ENCODE results near the gene SNRPD1.

Gene SNRPD1

DNA sequence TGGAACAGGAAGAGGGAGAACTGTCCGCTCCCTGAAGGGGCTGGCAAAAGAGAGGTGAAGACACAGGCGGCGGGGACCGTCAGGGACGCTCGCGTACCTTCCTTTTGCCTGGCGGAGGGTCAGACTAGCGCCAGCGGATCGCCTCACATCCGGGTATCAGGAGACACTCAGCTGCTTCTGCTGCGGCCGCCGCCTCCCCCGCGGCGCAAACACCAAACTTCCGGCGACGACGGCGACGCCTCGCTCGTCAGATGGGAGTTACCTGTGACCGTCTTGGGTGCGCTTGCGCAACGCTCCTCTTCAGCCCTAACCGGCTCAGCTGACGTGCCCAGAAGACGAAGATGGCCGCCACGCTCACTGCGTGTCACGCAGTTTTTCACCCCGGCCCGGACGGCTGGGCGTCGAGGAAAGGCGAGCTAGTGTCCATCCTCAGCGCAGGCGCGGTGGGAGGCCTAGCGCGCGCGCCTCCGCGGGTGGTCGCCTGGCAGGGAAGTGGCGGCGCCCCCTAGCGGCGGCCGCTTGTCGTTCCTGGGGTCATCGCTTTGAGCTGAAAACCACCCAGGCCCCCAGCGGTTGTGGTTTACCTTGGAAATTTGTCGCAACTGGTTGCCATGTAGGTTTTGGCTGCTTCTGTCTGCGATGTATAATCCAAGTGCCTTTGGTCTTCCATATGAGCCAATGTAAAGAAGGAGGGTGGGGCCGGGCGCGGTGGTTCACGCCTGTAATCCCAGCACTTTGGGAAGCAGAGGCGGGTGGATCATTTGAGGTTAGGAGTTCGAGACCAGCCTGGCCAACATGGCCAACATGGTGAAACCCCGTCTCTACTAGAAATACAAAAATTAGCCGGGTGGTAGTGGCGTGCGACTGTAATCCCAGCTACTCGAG lies 11.3 kb upstream of the SNRPD1 start, which contains the start of gene ESCO1 (continued):
- TF ChIP-seq ZBTB11 (tag by site-specific recombination; conservative IDR thresholded peaks at IDR 0.05; ENCODE audit: low read depth) (peak; percentile 90), BCL11A (tag by site-specific recombination; IDR thresholded peaks at IDR 0.05; ENCODE audit: low read depth) (peak; percentile 77; the same call in 1 of the 2 replicates), ZNF114 (tag by site-specific recombination; IDR thresholded peaks at IDR 0.05) (no peak), ZFP41 (tag by site-specific recombination; IDR thresholded peaks at IDR 0.05; ENCODE audit: borderline replicate concordance) (no peak), ZNF830 (tag by site-specific recombination; IDR thresholded peaks at IDR 0.05; ENCODE audit: low read depth) (no peak), ZNF350 (tag by site-specific recombination; IDR thresholded peaks at IDR 0.05) (no peak), ZNF26 (tag by site-specific recombination; IDR thresholded peaks at IDR 0.05) (no peak), SCRT2 (tag by site-specific recombination; IDR thresholded peaks at IDR 0.05) (peak; percentile 67), ZNF549 (tag by site-specific recombination; IDR thresholded peaks at IDR 0.05) (no peak), PRDM1 (tag by site-specific recombination; IDR thresholded peaks at IDR 0.05) (no peak), ZNF707 (tag by site-specific recombination; IDR thresholded peaks at IDR 0.05) (no peak), KLF8 (tag by site-specific recombination; IDR thresholded peaks at IDR 0.05) (no peak; the same call in 1 of the 2 replicates), ZNF174 (tag by site-specific recombination; IDR thresholded peaks at IDR 0.05) (no peak), ZNF701 (tag by site-specific recombination; IDR thresholded peaks at IDR 0.05) (no peak), ZNF76 (tag by site-specific recombination; IDR thresholded peaks at IDR 0.05; ENCODE audit: borderline replicate concordance, low read depth) (peak; percentile 35; the same call in 1 of the 2 replicates), ZNF37A (tag by site-specific recombination; IDR thresholded peaks at IDR 0.05) (no peak), ZNF280C (tag by site-specific recombination; IDR thresholded peaks at IDR 0.05) (no peak), ZNF654 (tag by site-specific recombination; IDR thresholded peaks at IDR 0.05; ENCODE audit: low read depth) (no peak), ZNF544 (tag by site-specific recombination; IDR thresholded peaks at IDR 0.05) (no peak), ZNF302 (tag by site-specific recombination; IDR thresholded peaks at IDR 0.05; ENCODE audit: low read depth) (no peak), MZF1 (tag by site-specific recombination; IDR thresholded peaks at IDR 0.05; ENCODE audit: borderline replicate concordance) (no peak), ZNF24 (tag by site-specific recombination; IDR thresholded peaks at IDR 0.05) (peak; percentile 62; the same call in 1 of the 2 replicates), ZNF18 (tag by site-specific recombination; IDR thresholded peaks at IDR 0.05) (no peak), SETDB1 (IDR thresholded peaks at IDR 0.05; ENCODE audit: insufficient read length, low read length) (peak; percentile 38)
- TF ChIP-seq, protein P1, sequence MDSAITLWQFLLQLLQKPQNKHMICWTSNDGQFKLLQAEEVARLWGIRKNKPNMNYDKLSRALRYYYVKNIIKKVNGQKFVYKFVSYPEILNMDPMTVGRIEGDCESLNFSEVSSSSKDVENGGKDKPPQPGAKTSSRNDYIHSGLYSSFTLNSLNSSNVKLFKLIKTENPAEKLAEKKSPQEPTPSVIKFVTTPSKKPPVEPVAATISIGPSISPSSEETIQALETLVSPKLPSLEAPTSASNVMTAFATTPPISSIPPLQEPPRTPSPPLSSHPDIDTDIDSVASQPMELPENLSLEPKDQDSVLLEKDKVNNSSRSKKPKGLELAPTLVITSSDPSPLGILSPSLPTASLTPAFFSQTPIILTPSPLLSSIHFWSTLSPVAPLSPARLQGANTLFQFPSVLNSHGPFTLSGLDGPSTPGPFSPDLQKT (IDR thresholded peaks at IDR 0.05; ENCODE audit: borderline replicate concordance, low read depth, low read length), result no peak
- TF ChIP-seq, protein P2, sequence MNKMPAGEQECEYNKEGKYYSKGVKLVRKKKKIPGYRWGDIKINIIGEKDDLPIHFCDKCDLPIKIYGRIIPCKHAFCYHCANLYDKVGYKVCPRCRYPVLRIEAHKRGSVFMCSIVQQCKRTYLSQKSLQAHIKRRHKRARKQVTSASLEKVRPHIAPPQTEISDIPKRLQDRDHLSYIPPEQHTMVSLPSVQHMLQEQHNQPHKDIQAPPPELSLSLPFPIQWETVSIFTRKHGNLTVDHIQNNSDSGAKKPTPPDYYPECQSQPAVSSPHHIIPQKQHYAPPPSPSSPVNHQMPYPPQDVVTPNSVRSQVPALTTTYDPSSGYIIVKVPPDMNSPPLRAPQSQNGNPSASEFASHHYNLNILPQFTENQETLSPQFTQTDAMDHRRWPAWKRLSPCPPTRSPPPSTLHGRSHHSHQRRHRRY (tag by site-specific recombination; IDR thresholded peaks at IDR 0.05), result no peak
- TF ChIP-seq, protein P3, sequence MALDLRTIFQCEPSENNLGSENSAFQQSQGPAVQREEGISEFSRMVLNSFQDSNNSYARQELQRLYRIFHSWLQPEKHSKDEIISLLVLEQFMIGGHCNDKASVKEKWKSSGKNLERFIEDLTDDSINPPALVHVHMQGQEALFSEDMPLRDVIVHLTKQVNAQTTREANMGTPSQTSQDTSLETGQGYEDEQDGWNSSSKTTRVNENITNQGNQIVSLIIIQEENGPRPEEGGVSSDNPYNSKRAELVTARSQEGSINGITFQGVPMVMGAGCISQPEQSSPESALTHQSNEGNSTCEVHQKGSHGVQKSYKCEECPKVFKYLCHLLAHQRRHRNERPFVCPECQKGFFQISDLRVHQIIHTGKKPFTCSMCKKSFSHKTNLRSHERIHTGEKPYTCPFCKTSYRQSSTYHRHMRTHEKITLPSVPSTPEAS (tag by site-specific recombination; IDR thresholded peaks at IDR 0.05), result no peak
